SIG-M5 treated with dmso at 0.1 percent for 504 hours (cell line): ENCODE results near the gene WDR82.

Experiments used
- DNase-seq: peaks from one replicate; lab custom pipeline; 2025; ENCODE audit not compliant: unreplicated experiment; lab: John Stamatoyannopoulos, UW

WDR82 gene

DNA sequence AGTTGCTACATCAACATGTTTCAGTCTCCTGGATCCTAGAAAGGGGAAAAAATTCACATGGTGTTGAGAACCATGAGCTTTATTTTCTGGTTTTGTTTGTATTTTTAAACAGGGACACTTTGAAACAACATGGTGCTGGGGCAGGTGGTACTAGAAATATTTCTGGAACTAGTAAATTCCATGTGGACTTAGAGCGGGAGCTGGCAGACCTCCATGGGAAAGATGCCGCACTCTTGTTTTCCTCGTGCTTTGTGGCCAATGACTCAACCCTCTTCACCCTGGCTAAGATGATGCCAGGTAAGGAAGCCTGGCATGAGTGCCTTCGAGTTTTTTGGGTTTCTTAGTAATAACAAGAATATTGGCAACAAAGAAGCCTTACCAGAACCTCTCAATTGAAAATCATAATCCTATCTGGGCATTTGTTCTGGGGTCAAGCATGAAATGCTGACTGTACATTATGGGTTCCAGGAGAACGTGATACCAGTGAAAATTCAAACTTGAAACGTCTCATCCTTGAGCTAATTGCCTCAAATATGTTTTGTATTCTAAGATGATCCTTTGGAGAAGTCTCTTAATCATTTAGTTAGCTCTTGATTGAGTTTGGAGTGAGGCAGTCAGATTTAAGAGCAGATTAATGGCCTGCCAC lies 72.6 kb downstream of the WDR82 start:
- no peak for DNase-seq
